GM23248 (cell line): ENCODE data around the gene RAI14.

Source experiments
- EZH2 ChIP-seq: fragments of 200-600 bp; sonication (generic); IDR thresholded peaks from 2 replicates; pipeline ENCODE4 v1.6.1; 2018; ENCODE audit warnings: antibody characterized with exemption, mild to moderate bottlenecking; ENCODE audit not compliant: insufficient read depth, poor library complexity, severe bottlenecking
- EZH2phosphoT487 ChIP-seq: fragments of 200-600 bp; sonication (generic); IDR thresholded peaks from 2 replicates; pipeline ENCODE4 v1.6.1; 2018; ENCODE audit warnings: antibody characterized with exemption, moderate library complexity, mild to moderate bottlenecking, low read depth; ENCODE audit not compliant: insufficient read depth

- TF ChIP-seq EZH2, result no peak
- TF ChIP-seq EZH2phosphoT487, result no peak
These were observed 34.1 kb upstream of the RAI14 start for GRCh38 chr5:34622098-34622400.
